ENCODE data around the gene FKRP.
"Not testable (repeated sequence)": the region's sequence is repeated elsewhere in the genome, so short reads cannot be mapped to it uniquely, and the experiment has no call there.

The FKRP gene, protein sequence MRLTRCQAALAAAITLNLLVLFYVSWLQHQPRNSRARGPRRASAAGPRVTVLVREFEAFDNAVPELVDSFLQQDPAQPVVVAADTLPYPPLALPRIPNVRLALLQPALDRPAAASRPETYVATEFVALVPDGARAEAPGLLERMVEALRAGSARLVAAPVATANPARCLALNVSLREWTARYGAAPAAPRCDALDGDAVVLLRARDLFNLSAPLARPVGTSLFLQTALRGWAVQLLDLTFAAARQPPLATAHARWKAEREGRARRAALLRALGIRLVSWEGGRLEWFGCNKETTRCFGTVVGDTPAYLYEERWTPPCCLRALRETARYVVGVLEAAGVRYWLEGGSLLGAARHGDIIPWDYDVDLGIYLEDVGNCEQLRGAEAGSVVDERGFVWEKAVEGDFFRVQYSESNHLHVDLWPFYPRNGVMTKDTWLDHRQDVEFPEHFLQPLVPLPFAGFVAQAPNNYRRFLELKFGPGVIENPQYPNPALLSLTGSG
- total RNA-seq, result 22.1 to 29.8 reads per million in 2 experiments

- no peak for DNase-seq (ENCODE audit: low read depth)
Measured at GRCh38 chr19:46745521-46746280, at the start of gene FKRP. TSS of gene FKRP (plus strand) at chr19:46746057. CDS start at chr19:46755451, 9,394 bp downstream.

- no peak for DNase-seq (ENCODE audit: low read depth)
Measured at GRCh38 chr19:46696866-46697203, 49.0 kb upstream of the FKRP start.

GRCh38 chr19:46697204-46697960, 48.5 kb upstream of the FKRP start:
- no peak for DNase-seq (ENCODE audit: low read depth)

GRCh38 chr19:46698395-46699321, 47.2 kb upstream of the FKRP start:
- no peak for DNase-seq (ENCODE audit: low read depth)

DNA sequence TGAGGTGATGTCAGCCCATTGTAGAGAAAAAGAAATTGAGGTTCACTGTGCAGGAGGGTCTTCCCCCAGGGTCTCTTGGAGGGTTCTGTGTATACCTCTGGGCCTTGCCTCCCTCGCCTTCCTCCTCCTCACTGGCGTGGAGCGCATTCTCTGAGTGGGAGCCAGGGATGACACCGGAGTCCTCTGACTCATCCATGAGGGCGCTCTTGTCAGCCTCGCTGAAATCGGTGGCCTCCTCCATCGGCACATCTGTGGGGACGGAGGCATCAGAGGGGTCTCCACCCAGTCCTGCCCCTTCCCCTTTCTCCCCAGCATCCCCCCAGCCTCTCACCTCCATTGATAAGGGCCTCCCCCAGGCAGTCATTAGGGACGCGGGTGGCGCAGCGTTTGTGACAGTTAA, 45.2 kb upstream of the FKRP start:
- DNase-seq (ENCODE audit: low read depth), result no peak

DNA sequence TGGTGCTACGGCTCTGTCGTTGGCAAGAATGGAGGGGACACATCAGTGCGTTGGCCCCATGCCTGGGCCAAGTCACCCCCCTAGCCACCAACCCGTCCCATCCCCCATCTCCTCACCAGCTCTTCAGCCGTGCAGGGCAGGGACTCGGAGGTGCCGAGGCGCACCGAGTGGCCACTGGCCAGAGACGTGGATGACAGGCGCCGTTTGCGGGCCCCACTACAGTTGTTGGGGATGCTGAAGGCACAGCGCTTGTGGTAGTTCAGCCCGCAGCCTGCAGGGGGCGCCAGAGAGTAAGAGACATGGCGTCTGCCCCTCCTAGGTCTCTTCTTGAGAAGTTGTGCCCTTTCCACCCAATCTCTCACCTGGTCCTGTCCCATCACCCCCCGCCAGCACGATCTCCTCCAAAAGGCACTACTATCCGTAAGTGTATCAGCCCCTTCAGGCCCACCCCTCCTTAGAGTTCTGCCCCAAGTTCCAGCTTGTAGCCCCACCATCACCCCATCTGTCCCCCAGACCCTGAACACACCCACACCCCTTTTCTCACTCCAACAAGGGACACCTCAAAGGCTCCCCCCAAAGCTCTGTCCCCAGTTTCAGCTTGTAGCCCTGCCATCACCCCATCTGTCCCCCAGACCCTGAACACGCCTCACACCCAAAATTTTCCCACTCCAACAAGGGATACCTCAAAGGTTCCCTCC, 41.3 kb upstream of the FKRP start:
- peak; percentile 77 for DNase-seq (ENCODE audit: low read depth)

DNA sequence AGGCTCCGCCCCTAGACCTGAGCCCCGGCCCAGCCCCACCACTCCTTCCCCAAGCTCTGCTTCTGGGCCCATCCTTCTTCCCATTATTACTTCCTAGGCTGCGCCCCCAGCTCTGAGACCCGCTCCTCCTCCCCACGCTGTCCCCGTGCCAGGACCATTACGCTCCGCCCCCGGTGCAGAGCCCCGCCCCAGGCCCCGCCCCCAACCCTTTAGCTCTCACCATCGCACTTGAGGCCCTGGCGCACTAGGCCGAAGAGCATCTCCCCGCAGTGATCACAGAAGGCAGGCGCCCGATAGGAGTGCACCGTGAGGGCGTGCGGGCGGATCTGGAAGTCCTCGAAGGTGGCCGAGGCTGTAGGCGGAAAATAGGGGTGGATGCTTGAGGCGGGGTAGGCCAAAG, 35.2 kb upstream of the FKRP start:
- no peak for DNase-seq (ENCODE audit: low read depth)

- not testable (repeated sequence) for DNase-seq (ENCODE audit: low read depth)
Measured at GRCh38 chr19:46712768-46713338, 33.0 kb upstream of the FKRP start.

- peak; percentile 70 for DNase-seq (ENCODE audit: low read depth)
Measured at GRCh38 chr19:46713781-46714443, 31.9 kb upstream of the FKRP start.

DNA sequence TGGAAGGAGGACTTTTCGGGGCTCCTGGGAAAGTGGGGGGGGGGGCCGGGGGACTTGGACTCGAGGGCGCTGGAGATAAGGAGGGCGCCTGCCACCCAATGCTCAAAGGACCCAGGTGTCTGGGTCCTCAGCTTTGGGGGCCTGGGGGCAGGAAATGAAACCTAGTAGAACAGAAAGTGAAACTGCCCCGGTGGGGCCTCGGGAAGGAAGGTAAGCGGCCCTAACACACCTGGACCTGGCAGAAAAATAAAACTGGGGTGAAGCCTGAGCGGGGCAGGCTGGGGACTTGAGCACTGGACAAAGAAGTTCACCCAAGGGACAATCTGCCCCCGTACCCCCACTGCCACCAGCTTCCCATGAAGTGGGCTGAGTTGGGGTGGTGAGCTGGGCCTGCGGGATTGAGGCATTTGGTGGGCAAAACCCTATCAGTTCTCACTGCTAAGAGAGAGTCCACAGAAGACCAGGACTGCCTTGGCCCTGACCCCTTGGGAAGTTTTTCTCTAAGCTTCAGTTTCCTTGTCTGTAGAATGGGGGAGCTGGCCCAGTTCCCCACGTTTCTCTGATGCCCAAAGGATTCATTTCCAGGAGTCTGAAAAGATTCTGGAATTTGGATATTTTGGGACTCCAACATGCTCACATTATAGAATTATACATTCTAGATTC, 31.3 kb upstream of the FKRP start:
- DNase-seq (ENCODE audit: low read depth), result peak; percentile 55

DNA sequence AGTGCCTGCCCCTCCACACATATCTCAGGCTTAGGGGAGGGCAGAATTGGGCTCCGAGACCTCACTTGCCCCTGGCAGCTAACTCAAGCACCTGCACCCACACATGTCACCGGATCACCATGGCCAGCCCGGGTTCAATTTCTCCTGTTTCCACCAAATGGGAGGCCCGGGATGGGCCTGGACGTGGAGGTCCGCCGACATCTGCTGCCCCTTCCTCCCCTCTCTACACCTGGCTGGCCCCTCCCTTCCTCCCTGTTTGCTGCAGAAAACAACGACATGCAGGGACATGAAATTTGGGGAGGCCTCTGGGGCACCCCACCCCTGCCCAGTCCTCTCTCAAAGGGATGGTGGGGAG, 30.3 kb upstream of the FKRP start:
- DNase-seq (ENCODE audit: low read depth), result no peak

- no peak for DNase-seq (ENCODE audit: low read depth)
Measured at GRCh38 chr19:46715975-46716671, 29.7 kb upstream of the FKRP start.

- DNase-seq (ENCODE audit: low read depth), result no peak
Measured at GRCh38 chr19:46716672-46717033, 29.2 kb upstream of the FKRP start.

DNA sequence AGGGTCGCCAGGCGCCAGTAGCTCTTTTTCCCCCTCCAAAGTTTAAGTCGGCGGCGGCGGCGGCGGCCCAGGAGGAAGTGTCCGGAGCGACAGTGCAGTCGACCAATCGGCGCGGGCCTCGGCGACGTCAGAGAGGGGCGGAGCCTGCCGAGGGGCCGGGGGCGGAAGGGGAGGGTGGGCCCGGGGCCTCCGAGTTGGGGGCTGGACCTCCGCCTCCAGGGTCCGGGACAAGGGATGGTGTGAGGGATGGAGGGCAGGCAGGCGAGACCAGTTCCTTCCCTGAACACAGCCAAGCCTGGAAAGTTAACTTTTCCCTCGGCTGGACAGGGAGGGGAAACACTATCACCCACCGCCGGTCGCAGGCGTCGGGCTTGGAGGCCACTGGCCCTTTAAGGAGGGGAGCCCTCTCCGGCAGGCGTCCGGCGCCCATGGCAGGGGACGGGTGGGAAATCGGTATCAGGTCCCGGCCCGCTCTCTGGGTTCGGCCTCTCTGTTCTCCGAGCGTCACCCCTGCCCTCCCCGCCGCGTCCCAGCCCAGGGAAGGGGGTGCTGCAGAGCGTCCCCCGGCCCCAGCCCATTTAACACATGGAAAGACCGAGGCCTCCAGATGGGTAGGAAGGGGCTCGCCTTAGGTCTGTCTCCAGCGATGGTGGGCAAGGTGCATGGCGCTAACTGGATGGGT, 28.7 kb upstream of the FKRP start, which contains the start of gene PRKD2:
PRKD2 (minus strand) TSS at position 81 of the 682 bp plus-strand sequence. CDS start 744 bp downstream, outside the sequence.
- DNase-seq (ENCODE audit: low read depth), result peak; percentile 80

DNA sequence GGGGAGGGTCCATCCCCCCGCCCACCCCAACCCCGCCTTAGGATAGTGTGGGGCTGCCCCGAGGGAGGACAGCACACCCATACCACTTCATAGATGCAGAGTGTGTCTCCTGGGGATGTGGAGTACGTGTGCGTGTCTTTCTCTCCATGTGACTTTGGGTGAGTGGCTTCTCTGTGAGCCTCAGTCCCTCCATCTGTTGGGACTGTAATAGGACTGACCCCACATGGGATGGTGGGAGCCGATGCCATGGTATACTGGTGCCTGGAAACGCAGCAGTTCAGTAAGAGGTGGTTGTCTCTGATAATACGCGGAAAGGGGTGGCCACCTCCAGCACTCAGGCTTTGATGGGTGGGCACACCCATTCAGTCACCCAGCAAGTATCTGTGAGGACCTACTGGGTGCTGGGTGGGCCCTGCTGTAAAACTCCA, 28.1 kb upstream of the FKRP start:
- no peak for DNase-seq (ENCODE audit: low read depth)

- peak; percentile 48 for DNase-seq (ENCODE audit: low read depth)
Measured at GRCh38 chr19:46718157-46718933, 27.5 kb upstream of the FKRP start.
